GM10266 (cell line): ENCODE measurements around the gene ITGA11.

Experiments used
- DNase-seq: peaks from one replicate; pipeline ENCODE4 v3.0.0; 2012; ENCODE audit errors: extremely low spot score
- CTCF ChIP-seq: IDR thresholded peaks from 2 replicates; pipeline ENCODE4 v1.5.1; 2012; ENCODE audit warnings: mild to moderate bottlenecking, low read depth; ENCODE audit not compliant: control insufficient read depth, insufficient read depth; ENCODE audit errors: missing control alignments

Gene ITGA11

GRCh38 chr15:68289621-68290352 lies 142.2 kb downstream of the ITGA11 start:
- no peak for TF ChIP-seq CTCF

GRCh38 chr15:68289057-68289456 lies 142.9 kb downstream of the ITGA11 start:
- no peak for DNase-seq
- no peak for TF ChIP-seq CTCF

More at GRCh38 chr15:68289621-68290352, 142.2 kb downstream of the ITGA11 start:
- DNase-seq, result no peak

GRCh38 chr15:68286256-68286655 lies 145.7 kb downstream of the ITGA11 start:
- no peak for TF ChIP-seq CTCF
- DNase-seq, result no peak

- no peak for TF ChIP-seq CTCF
- DNase-seq, result no peak
Observed at GRCh38 chr15:68285259-68285980, 146.5 kb downstream of the ITGA11 start.

- DNase-seq, result no peak
- TF ChIP-seq CTCF, result no peak
Observed at GRCh38 chr15:68284616-68285258, 147.2 kb downstream of the ITGA11 start.

GRCh38 chr15:68283401-68283800 lies 148.6 kb downstream of the ITGA11 start:
- TF ChIP-seq CTCF, result no peak

More at GRCh38 chr15:68283401-68283800, 148.6 kb downstream of the ITGA11 start:
- DNase-seq, result no peak
